Spleen (tissue), 7 donors: ENCODE measurements around the gene TMEM129.

Source experiments
- CTCF ChIP-seq, 11 experiments: fragments of 200-600 bp in 7 of 11; fragments of 450-650 bp in 4 of 11; sonication (generic) in 4 of 11; IDR thresholded peaks in 8 of 11; conservative IDR thresholded peaks in 3 of 11; 1 replicate in 7 of 11; 2 replicates in 4 of 11; pipeline versions ENCODE4 v1.4.0 to v1.8.0; 2016 to 2021; ENCODE audit warnings: antibody characterized with exemption in 11 of 11, inconsistent platforms in 4 of 11, mild to moderate bottlenecking in 1 of 11
- POLR2A ChIP-seq, 3 donors: fragments of 450-650 bp; IDR thresholded peaks; one replicate each; pipeline ENCODE4 v1.5.1; 2017; ENCODE audit warnings: antibody characterized with exemption in 3 of 3, mild to moderate bottlenecking in 1 of 3
- POLR2AphosphoS5 ChIP-seq, 3 donors: sonication (generic); formaldehyde crosslinking; IDR thresholded peaks; one replicate each; pipeline ENCODE4 v1.5.1; 2017; ENCODE audit warnings: antibody characterized with exemption in 3 of 3
- donor health status: DM: no; HTN: no; CAD: no; lungs with moderate emphysema.
- donor health status: DM: no; HTN: no; CAD: no.
- donor health status: DM: no; HTN: no; CAD: no.

GRCh38 chr4:1760521-1761071 lies 39.5 kb upstream of the TMEM129 start:
- no peak for TF ChIP-seq POLR2A (IDR thresholded peaks at IDR 0.05)
- TF ChIP-seq CTCF (IDR thresholded peaks at IDR 0.05 in 8 of 11, conservative IDR thresholded peaks at IDR 0.05 in 3 of 11) = no peak
- TF ChIP-seq POLR2AphosphoS5 (IDR thresholded peaks at IDR 0.05) = no peak
